Neural progenitor cell (in vitro differentiated cells): Measurements from ENCODE around the gene PPP1R13L.
"Not testable (repeated sequence)": the region's sequence is repeated elsewhere in the genome, so short reads cannot be mapped to it uniquely, and the experiment has no call there.

Experiments used
- EZH2 ChIP-seq: fragments of 200-600 bp; sonication (generic); IDR thresholded peaks from 2 replicates; pipeline ENCODE4 v1.6.1; 2017; ENCODE audit warnings: antibody characterized with exemption, mild to moderate bottlenecking, moderate library complexity
- TF ChIP-seq, protein P1 (sequence below): fragments of 200-600 bp; sonication (generic); IDR thresholded peaks from 2 replicates; pipeline ENCODE4 v1.5.1; 2017; ENCODE audit warnings: antibody characterized with exemption, mild to moderate bottlenecking

DNA sequence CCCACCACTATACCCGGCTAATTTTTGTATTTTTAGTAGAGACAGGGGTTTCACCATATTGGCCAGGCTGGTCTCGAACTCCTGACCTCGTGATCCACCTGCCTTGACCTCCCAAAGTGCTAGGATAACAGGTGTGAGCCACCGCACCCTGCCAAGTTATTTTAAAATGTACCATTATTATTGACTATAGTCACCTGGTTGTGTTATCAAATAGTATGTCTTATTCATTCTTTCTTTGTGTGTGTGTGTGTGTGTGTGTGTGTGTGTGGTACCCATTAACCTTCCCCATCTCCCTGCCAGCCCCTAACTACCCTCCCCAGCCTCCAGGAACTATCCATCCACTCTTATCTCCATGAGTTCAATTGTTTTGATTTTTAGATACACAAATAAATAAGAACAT is 5.5 kb upstream of the PPP1R13L start:
- TF ChIP-seq, protein P1, sequence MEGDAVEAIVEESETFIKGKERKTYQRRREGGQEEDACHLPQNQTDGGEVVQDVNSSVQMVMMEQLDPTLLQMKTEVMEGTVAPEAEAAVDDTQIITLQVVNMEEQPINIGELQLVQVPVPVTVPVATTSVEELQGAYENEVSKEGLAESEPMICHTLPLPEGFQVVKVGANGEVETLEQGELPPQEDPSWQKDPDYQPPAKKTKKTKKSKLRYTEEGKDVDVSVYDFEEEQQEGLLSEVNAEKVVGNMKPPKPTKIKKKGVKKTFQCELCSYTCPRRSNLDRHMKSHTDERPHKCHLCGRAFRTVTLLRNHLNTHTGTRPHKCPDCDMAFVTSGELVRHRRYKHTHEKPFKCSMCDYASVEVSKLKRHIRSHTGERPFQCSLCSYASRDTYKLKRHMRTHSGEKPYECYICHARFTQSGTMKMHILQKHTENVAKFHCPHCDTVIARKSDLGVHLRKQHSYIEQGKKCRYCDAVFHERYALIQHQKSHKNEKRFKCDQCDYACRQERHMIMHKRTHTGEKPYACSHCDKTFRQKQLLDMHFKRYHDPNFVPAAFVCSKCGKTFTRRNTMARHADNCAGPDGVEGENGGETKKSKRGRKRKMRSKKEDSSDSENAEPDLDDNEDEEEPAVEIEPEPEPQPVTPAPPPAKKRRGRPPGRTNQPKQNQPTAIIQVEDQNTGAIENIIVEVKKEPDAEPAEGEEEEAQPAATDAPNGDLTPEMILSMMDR = not testable (repeated sequence)
- TF ChIP-seq EZH2 = not testable (repeated sequence)
